Adrenal gland (tissue), 19 donors: ENCODE measurements around the gene FBXL14. TPM values are rescaled to one million over a fixed set of nuclear protein-coding genes. Genes with fewer than 3 reads are reported as not detected.
A peak's percentile ranks its signal among the peaks of the same experiment; 100 is the strongest.

Experiments
- DNase-seq, 7 donors: peaks; one replicate each; pipeline ENCODE4 v3.0.0-alpha.2; 2019 to 2020
- H3K27ac ChIP-seq, 5 donors: fragments of 200-600 bp; sonication (generic) in 4 of 5; 1 replicate in 3 of 5; 2 replicates in 2 of 5; pipeline versions ENCODE4 v1.5.1 to v1.8.0; 2016 to 2020; ENCODE audit warnings: mild to moderate bottlenecking in 1 of 5
- H3K27me3 ChIP-seq: fragments of 200-600 bp; 2 replicates; pipeline ENCODE4 v1.8.0; 2021
- H3K36me3 ChIP-seq, 2 donors: fragments of 200-600 bp; replicated peaks in 1 of 2; 1 replicate in 1 of 2; 2 replicates in 1 of 2; pipeline versions ENCODE4 v1.5.1 to v1.8.0; 2018 to 2022
- H3K4me1 ChIP-seq, 2 donors: fragments of 200-600 bp; replicated peaks in 1 of 2; 1 replicate in 1 of 2; 2 replicates in 1 of 2; pipeline versions ENCODE4 v1.5.1 to v1.8.0; 2018 to 2021
- H3K4me3 ChIP-seq, 4 donors: fragments of 200-600 bp; sonication (generic) in 3 of 4; one replicate each; pipeline ENCODE4 v1.5.1; 2016 to 2018
- H3K9me3 ChIP-seq, 3 donors: fragments of 200-600 bp; sonication (generic) in 1 of 3; replicated peaks in 1 of 3; 1 replicate in 2 of 3; 2 replicates in 1 of 3; pipeline versions ENCODE4 v1.5.1 to v1.8.0; 2016 to 2021
- POLR2A ChIP-seq, 2 donors: fragments of 450-650 bp; IDR thresholded peaks; one replicate each; pipeline ENCODE4 v1.6.1; 2017; ENCODE audit warnings: antibody characterized with exemption in 2 of 2, mild to moderate bottlenecking in 2 of 2, moderate library complexity in 1 of 2
- WGBS, 4 donors: extraction: QIAGEN DNeasy Blood & Tissue Kit in 2 of 4; methylation state at CpG; one replicate each; pipeline versions ENCODE4 v1.1.5 to v1.1.7; 2013 to 2017; 5-methylcytosine and 5-hydroxymethylcytosine counted together
- intact Hi-C, 2 donors: fragments of 100-400 bp; cut with DNase I; formaldehyde crosslinking; loops; one replicate each; pipeline versions ENCODE4 v1.14.1 to v1.15.0; 2022 to 2023
- long read RNA-seq, 10 donors: library from polyadenylated mRNA in 3 of 10; unstranded in 2 of 10; stranded (forward) in 1 of 10; transcript quantifications; one replicate each; pipeline ENCODE4 v2.0.0 and lab custom pipeline, GENCODE V29; 2021 to 2026
- polyA plus RNA-seq, 3 donors: library from polyadenylated mRNA; stranded (reverse); fragments of 200-250 nt in 2 of 3; fragments of 350-450 nt in 1 of 3; fragmentation: Illumina TruSeq in 1 of 3; extraction: RNeasy Lipid Tissue Mini Kit (QIAGEN cat#74804) in 1 of 3; gene quantifications; one replicate each; pipeline ENCODE4 v1.2.3, GENCODE V29; 2013 to 2014
- total RNA-seq, 9 donors: library from RNA; depleted of rRNA in 4 of 9; stranded (reverse); fragments of >200 nt in 4 of 9; fragments of 120-200 nt in 1 of 9; fragmentation: NEBNext Ultra II Directional in 1 of 9; extraction: Animal tissue kit (Norgen Biotek cat#: 25700) in 1 of 9; gene quantifications; one replicate each; pipeline versions ENCODE4 v1.1.0 to v1.2.4, GENCODE V29; 2013 to 2023
- TF ChIP-seq, protein P1 (sequence below), 6 experiments: fragments of 450-650 bp in 4 of 6; fragments of 200-600 bp in 2 of 6; sonication (generic) in 1 of 6; IDR thresholded peaks; 1 replicate in 5 of 6; 2 replicates in 1 of 6; pipeline versions ENCODE4 v1.5.1 to v1.8.0; 2016 to 2021; ENCODE audit warnings: antibody characterized with exemption in 6 of 6, mild to moderate bottlenecking in 2 of 6, moderate library complexity in 1 of 6
- donor health status: healthy with polysubstance abuse.
- donor health status: Bipolar disorder and iron deficiency.
- donor health status: DM: yes; HTN: yes; CAD: no.
- donor health status: DM: no; HTN: no; CAD: no.
- donor health status: DM: no; HTN: no; CAD: no.
- donor health status: DM: yes; HTN: yes; CAD: no.

FBXL14 gene
- total RNA-seq: 10 to 100 TPM in 8 of 9 donors, 1 to 10 TPM in 1; 4.5 to 19.1 (median 12.9) TPM
- 1 to 10 TPM; 1.2 to 3.5 (median 1.2) TPM for polyA plus RNA-seq
- long read RNA-seq, donor 1: 0 reads
- long read RNA-seq, donor 2: 0 reads
- long read RNA-seq, donor 3: 0 reads
- long read RNA-seq, donor 4, partial matches to known transcripts: 0 of 2 reads
- long read RNA-seq, donor 4, other reads (novel, unspliced or antisense): 2 of 2 reads
- long read RNA-seq, donor 5, partial matches to known transcripts: 0 of 65 reads
- long read RNA-seq, donor 5, other reads (novel, unspliced or antisense): 62 of 65 reads
- long read RNA-seq, donor 6, partial matches to known transcripts: 0 of 4 reads
- long read RNA-seq, donor 6, other reads (novel, unspliced or antisense): 4 of 4 reads
- long read RNA-seq, donor 7: 0 reads
- long read RNA-seq, donor 8: 0 reads
- long read RNA-seq, donor 9: 0 reads
- long read RNA-seq, donor 10: 0 reads

GRCh38 chr12:1594261-1595025, at the start of gene FBXL14:
TSS of gene FBXL14 (minus strand) at chr12:1594581. CDS start at chr12:1594066, 515 bp downstream.
- peak; percentile 91 to 95 (median 93) for DNase-seq
- TF ChIP-seq, protein P1, sequence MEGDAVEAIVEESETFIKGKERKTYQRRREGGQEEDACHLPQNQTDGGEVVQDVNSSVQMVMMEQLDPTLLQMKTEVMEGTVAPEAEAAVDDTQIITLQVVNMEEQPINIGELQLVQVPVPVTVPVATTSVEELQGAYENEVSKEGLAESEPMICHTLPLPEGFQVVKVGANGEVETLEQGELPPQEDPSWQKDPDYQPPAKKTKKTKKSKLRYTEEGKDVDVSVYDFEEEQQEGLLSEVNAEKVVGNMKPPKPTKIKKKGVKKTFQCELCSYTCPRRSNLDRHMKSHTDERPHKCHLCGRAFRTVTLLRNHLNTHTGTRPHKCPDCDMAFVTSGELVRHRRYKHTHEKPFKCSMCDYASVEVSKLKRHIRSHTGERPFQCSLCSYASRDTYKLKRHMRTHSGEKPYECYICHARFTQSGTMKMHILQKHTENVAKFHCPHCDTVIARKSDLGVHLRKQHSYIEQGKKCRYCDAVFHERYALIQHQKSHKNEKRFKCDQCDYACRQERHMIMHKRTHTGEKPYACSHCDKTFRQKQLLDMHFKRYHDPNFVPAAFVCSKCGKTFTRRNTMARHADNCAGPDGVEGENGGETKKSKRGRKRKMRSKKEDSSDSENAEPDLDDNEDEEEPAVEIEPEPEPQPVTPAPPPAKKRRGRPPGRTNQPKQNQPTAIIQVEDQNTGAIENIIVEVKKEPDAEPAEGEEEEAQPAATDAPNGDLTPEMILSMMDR (IDR thresholded peaks at IDR 0.05): no peak
- TF ChIP-seq POLR2A (IDR thresholded peaks at IDR 0.05): peak; percentile 46 to 61
- intact Hi-C loops: no loop called here
- no peaks in the 10 kb centered on the region for H3K36me3 ChIP-seq
- peak within 1 kb of the TSS; percentile 57 to 83 (median 78) for H3K4me3 ChIP-seq
- no peaks in the 10 kb centered on the region for H3K27me3 ChIP-seq
- peaks cover 36 to 53% of the 10 kb centered on the region in 2 donors for H3K4me1 ChIP-seq
- no peaks in the 10 kb centered on the region for H3K9me3 ChIP-seq
- 0 to 1% (median 0%) methylated on average over 7 to 115 of the region's 115 CpGs for WGBS, 4 donors
- peak within 1 kb of the TSS; percentile 54 to 98 (median 78) for H3K27ac ChIP-seq

GRCh38 chr12:1643905-1644533, 49.6 kb upstream of the FBXL14 start:
- Histone ChIP-seq H3K4me1 (peaks cover 7 to 9% of the 10 kb centered on the region in 2 donors), H3K27me3 (no peaks in the 10 kb centered on the region), H3K36me3 (no peaks in the 10 kb centered on the region), H3K4me3 (no peak overlapping the region), H3K27ac (no peak overlapping the region), H3K9me3 (no peaks in the 10 kb centered on the region)
- 39 to 57% (median 46%) methylated on average over 7 of the region's 7 CpGs for WGBS, 4 donors
- no peak for DNase-seq
- TF ChIP-seq, protein P1 (IDR thresholded peaks at IDR 0.05): no peak
- TF ChIP-seq POLR2A (IDR thresholded peaks at IDR 0.05): no peak
- intact Hi-C loops: loop anchor here in 1 of 2 donors (10.0 kb wide), 1 partner anchor 291 kb away; no protein-coding TSS in a partner anchor

- no peak for TF ChIP-seq POLR2A (IDR thresholded peaks at IDR 0.05)
- TF ChIP-seq, protein P1 (IDR thresholded peaks at IDR 0.05): no peak
- H3K27ac ChIP-seq: no peak overlapping the region
- H3K36me3 ChIP-seq: no peaks in the 10 kb centered on the region
- H3K27me3 ChIP-seq: no peaks in the 10 kb centered on the region
- intact Hi-C loops: loop anchor here in 1 of 2 donors (10.0 kb wide), 1 partner anchor 292 kb away; no protein-coding TSS in a partner anchor
- no peaks in the 10 kb centered on the region for H3K9me3 ChIP-seq
- H3K4me1 ChIP-seq: peaks cover 7 to 9% of the 10 kb centered on the region in 2 donors
- no peak for DNase-seq
- 92 to 95% (median 92%) methylated on average over 9 of the region's 9 CpGs for WGBS, 4 donors
- H3K4me3 ChIP-seq: no peak overlapping the region
Measured at GRCh38 chr12:1643043-1643442, 48.7 kb upstream of the FBXL14 start.
